Trophoblast cell (in vitro differentiated cells and primary cell): Measurements from ENCODE around the gene MACROD2.

ENCODE experiments used
- DNase-seq, 2 donors: peaks; one replicate each; pipeline ENCODE4 v3.0.0-alpha.2; 2016
- H2AFZ ChIP-seq: 2 replicates; pipeline ENCODE4 v1.6.1; 2013; ENCODE audit warnings: low read length, moderate library complexity, mild to moderate bottlenecking; ENCODE audit not compliant: insufficient read depth, poor library complexity
- H2AK5ac ChIP-seq: 2 replicates; pipeline ENCODE4 v1.6.1; 2013; ENCODE audit warnings: mild to moderate bottlenecking, low read length
- H2BK120ac ChIP-seq: 2 replicates; pipeline ENCODE4 v1.6.1; 2013; ENCODE audit warnings: low read length, mild to moderate bottlenecking, moderate library complexity; ENCODE audit not compliant: insufficient read depth, poor library complexity
- H2BK12ac ChIP-seq: 2 replicates; pipeline ENCODE4 v1.6.1; 2013; ENCODE audit warnings: mild to moderate bottlenecking, low read length, moderate library complexity
- H2BK5ac ChIP-seq: 2 replicates; pipeline ENCODE4 v1.6.1; 2013; ENCODE audit warnings: low read length, low read depth, moderate library complexity, mild to moderate bottlenecking; ENCODE audit not compliant: poor library complexity
- H3K14ac ChIP-seq: 2 replicates; pipeline ENCODE4 v1.6.1; 2013; ENCODE audit warnings: mild to moderate bottlenecking, low read length
- H3K18ac ChIP-seq: 2 replicates; pipeline ENCODE4 v1.6.1; 2013; ENCODE audit warnings: mild to moderate bottlenecking, low read length
- H3K23ac ChIP-seq: 2 replicates; pipeline ENCODE4 v1.6.1; 2013; ENCODE audit warnings: low read length
- H3K27ac ChIP-seq: 2 replicates; pipeline ENCODE4 v1.5.1; 2013; ENCODE audit warnings: low read depth, mild to moderate bottlenecking, inconsistent platforms, low read length, moderate library complexity
- H3K27me3 ChIP-seq: 2 replicates; pipeline ENCODE4 v1.6.1; 2013; ENCODE audit warnings: inconsistent platforms, mild to moderate bottlenecking, low read length, moderate library complexity; ENCODE audit not compliant: insufficient read depth
- H3K36me3 ChIP-seq, 2 experiments: 1 replicate in 1 of 2; 2 replicates in 1 of 2; pipeline ENCODE4 v1.6.1; 2013; ENCODE audit warnings: low read length in 2 of 2, mild to moderate bottlenecking in 2 of 2, moderate library complexity in 1 of 2; ENCODE audit not compliant: insufficient read depth in 2 of 2, control insufficient read depth in 1 of 2
- H3K4ac ChIP-seq: 2 replicates; pipeline ENCODE4 v1.6.1; 2013; ENCODE audit warnings: low read depth, mild to moderate bottlenecking, low read length, moderate library complexity
- H3K4me1 ChIP-seq, 2 experiments: 1 replicate in 1 of 2; 2 replicates in 1 of 2; pipeline ENCODE4 v1.6.1; 2013; ENCODE audit warnings: low read length in 2 of 2, mild to moderate bottlenecking in 2 of 2, moderate library complexity in 1 of 2; ENCODE audit not compliant: insufficient read depth in 2 of 2, control insufficient read depth in 1 of 2
- H3K4me2 ChIP-seq: 2 replicates; pipeline ENCODE4 v1.6.1; 2013; ENCODE audit warnings: inconsistent platforms, mild to moderate bottlenecking, low read length, moderate library complexity
- H3K4me3 ChIP-seq: 2 replicates; pipeline ENCODE4 v1.5.1; 2013; ENCODE audit warnings: mild to moderate bottlenecking, low read depth, low read length, inconsistent platforms
- H3K79me1 ChIP-seq: one replicate; pipeline ENCODE4 v1.6.1; 2013; ENCODE audit warnings: low read length
- H3K79me2 ChIP-seq: 2 replicates; pipeline ENCODE4 v1.6.1; 2013; ENCODE audit warnings: low read length, mild to moderate bottlenecking; ENCODE audit not compliant: control insufficient read depth, insufficient read depth, poor library complexity
- H3K9ac ChIP-seq: 2 replicates; pipeline ENCODE4 v1.6.1; 2013; ENCODE audit warnings: mild to moderate bottlenecking, low read length
- H3K9me3 ChIP-seq: 2 replicates; pipeline ENCODE4 v1.6.1; 2013; ENCODE audit warnings: low read depth, mild to moderate bottlenecking, control low read depth, inconsistent platforms, low read length; ENCODE audit not compliant: insufficient read depth
- H4K12ac ChIP-seq: 2 replicates; pipeline ENCODE4 v1.6.1; 2013; ENCODE audit warnings: low read depth, mild to moderate bottlenecking, low read length, moderate library complexity
- H4K8ac ChIP-seq: 2 replicates; pipeline ENCODE4 v1.6.1; 2013; ENCODE audit warnings: low read depth, mild to moderate bottlenecking, low read length, moderate library complexity
- H4K91ac ChIP-seq: one replicate; pipeline ENCODE4 v1.6.1; 2013; ENCODE audit warnings: low read depth, mild to moderate bottlenecking, low read length, moderate library complexity
- WGBS: extraction: QIAGEN DNeasy Blood & Tissue Kit; methylation state at CpG from one replicate; pipeline ENCODE4 v1.1.7; 2013; ENCODE audit warnings: missing lambda C conversion rate; ENCODE audit not compliant: insufficient read length, insufficient coverage; ENCODE audit errors: extremely low coverage; 5-methylcytosine and 5-hydroxymethylcytosine counted together

The MACROD2 gene

DNA sequence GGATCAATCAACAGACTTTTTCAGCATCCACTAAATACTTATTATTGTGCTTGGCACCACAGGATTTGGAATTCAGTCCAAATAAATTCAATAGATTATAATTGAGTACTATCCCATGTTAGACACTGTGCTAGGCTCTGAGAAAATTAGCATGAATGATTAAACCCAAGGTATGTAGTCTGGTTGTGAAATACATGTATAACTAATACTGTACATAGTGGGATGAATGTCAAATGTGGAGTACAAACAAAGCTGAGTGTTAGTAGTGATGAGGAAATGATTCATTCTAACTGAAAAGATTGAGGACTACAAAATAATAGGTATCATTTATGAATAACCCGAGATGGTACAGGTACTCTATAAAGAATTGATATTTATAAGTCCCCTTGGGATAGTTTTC, 454.0 kb downstream of the MACROD2 start:
- H4K8ac ChIP-seq = no peak overlapping the region
- no peak for DNase-seq

DNA sequence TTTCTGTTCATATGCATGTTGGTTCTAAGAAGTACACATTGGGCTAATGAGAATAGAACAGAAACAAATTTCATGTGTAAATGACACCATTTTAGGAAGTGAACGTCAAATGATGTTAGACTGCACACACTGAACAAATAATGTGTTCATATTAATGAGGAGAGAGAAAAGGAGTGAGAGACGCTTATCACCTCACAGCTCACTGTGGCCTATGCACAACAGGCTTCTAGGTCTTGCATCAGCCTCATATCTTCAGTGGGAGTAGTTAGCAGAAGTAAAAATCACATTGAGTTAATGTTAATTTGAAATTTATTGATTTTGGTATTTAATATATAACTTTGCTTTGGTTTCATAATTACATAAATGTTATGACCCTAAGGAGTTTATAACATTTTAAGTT, 454.9 kb downstream of the MACROD2 start:
- no CpG with 5 or more reads among the region's 2 CpGs for WGBS
- Histone ChIP-seq H2BK120ac (no peak overlapping the region), H4K8ac (no peak overlapping the region), H3K18ac (no peak overlapping the region), H3K79me2 (no peaks in the 10 kb centered on the region), H2BK12ac (no peak overlapping the region), H4K12ac (no peak overlapping the region), H2AK5ac (no peak overlapping the region), H3K4me2 (no peak overlapping the region), H3K9ac (no peak overlapping the region), H2AFZ (no peak overlapping the region), H3K4me3 (no peak overlapping the region), H3K23ac (no peak overlapping the region), H3K36me3 (no peaks in the 10 kb centered on the region), H2BK5ac (no peak overlapping the region), H3K79me1 (no peaks in the 10 kb centered on the region), H3K4me1 (peaks cover 0 to 2% of the 10 kb centered on the region in 2 experiments), H3K9me3 (peaks cover 3% of the 10 kb centered on the region), H4K91ac (no peak overlapping the region), H3K4ac (no peak overlapping the region), H3K14ac (no peak overlapping the region), H3K27me3 (no peaks in the 10 kb centered on the region), H3K27ac (no peak overlapping the region)
- no peak for DNase-seq

More for the DNA sequence above, 454.0 kb downstream of the MACROD2 start:
- Histone ChIP-seq H3K27ac (no peak overlapping the region), H3K4ac (no peak overlapping the region), H4K91ac (no peak overlapping the region), H2AFZ (no peak overlapping the region), H3K4me1 (peaks cover 0 to 2% of the 10 kb centered on the region in 2 experiments), H3K4me3 (no peak overlapping the region), H3K14ac (no peak overlapping the region), H3K9me3 (peaks cover 3% of the 10 kb centered on the region), H3K4me2 (no peak overlapping the region), H2BK5ac (no peak overlapping the region), H3K9ac (no peak overlapping the region), H2BK120ac (no peak overlapping the region), H3K27me3 (no peaks in the 10 kb centered on the region), H4K12ac (no peak overlapping the region), H3K23ac (no peak overlapping the region), H3K36me3 (no peaks in the 10 kb centered on the region), H2BK12ac (no peak overlapping the region), H2AK5ac (no peak overlapping the region), H3K79me2 (no peaks in the 10 kb centered on the region), H3K18ac (no peak overlapping the region), H3K79me1 (no peaks in the 10 kb centered on the region)
- WGBS = no CpG with 5 or more reads among the region's 1 CpG

DNA sequence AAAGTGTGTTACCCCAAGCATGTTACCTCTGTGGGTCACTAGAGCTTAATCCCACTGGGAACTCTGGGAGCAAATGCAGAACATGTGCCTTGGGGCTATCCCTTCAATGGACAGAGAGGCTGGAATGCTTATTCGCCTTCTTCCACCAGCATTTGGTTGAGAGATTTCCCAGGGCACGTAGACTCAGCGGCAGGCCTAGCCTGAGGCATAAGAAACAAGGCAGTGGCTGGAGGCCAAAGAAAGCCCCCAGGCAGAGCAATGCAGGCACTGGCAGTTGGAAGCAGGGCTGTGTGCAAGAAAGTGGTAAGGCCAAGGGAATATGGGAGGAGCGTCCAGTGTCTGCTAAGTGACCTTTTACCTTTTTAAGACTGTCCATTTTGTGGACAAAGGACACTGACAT, 456.1 kb downstream of the MACROD2 start:
- H3K18ac ChIP-seq = no peak overlapping the region
- H3K4me2 ChIP-seq = no peak overlapping the region
- peaks cover 3% of the 10 kb centered on the region for H3K9me3 ChIP-seq
- H3K4ac ChIP-seq = no peak overlapping the region
- no CpG with 5 or more reads among the region's 4 CpGs for WGBS
- no peak overlapping the region for H3K27ac ChIP-seq
- no peaks in the 10 kb centered on the region for H3K79me2 ChIP-seq
- DNase-seq = peak; percentile 97 to 98
- H4K91ac ChIP-seq = no peak overlapping the region
- H3K9ac ChIP-seq = no peak overlapping the region
- H4K12ac ChIP-seq = no peak overlapping the region
- H3K36me3 ChIP-seq = no peaks in the 10 kb centered on the region
- no peak overlapping the region for H3K14ac ChIP-seq
- no peak overlapping the region for H2BK120ac ChIP-seq
- no peak overlapping the region for H2AFZ ChIP-seq
- H2BK12ac ChIP-seq = no peak overlapping the region
- no peaks in the 10 kb centered on the region for H3K79me1 ChIP-seq
- H3K4me1 ChIP-seq = peaks cover 0 to 2% of the 10 kb centered on the region in 2 experiments
- H3K23ac ChIP-seq = no peak overlapping the region
- no peak overlapping the region for H2AK5ac ChIP-seq
- H3K4me3 ChIP-seq = no peak overlapping the region
- H3K27me3 ChIP-seq = no peaks in the 10 kb centered on the region
- no peak overlapping the region for H2BK5ac ChIP-seq
- H4K8ac ChIP-seq = no peak overlapping the region

DNA sequence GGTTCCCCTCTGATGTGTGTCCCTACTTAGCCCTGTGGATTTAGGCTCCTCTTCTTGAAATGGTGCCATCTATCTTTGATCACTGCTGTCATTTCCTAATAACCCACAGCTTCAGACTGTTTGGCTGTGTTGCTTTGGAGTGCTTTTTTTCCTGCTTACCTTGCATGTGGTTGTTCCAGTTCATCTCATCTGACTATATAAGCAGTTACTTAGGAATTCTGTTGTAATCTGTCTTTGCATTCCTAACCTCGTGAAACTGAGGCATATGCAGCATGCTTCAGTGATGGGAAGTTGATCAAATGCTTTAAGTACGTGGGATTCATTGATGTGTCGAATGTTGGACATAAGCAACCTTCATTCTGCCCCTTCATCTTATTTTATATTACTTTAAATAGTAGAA, 457.9 kb downstream of the MACROD2 start:
- H4K91ac ChIP-seq = no peak overlapping the region
- no peak overlapping the region for H3K4me3 ChIP-seq
- no peak overlapping the region for H3K4ac ChIP-seq
- no peaks in the 10 kb centered on the region for H3K79me2 ChIP-seq
- H3K27ac ChIP-seq = no peak overlapping the region
- no peaks in the 10 kb centered on the region for H3K36me3 ChIP-seq
- H3K9ac ChIP-seq = no peak overlapping the region
- H2BK5ac ChIP-seq = no peak overlapping the region
- H3K4me2 ChIP-seq = no peak overlapping the region
- peaks cover 0 to 2% of the 10 kb centered on the region in 2 experiments for H3K4me1 ChIP-seq
- no peak overlapping the region for H2BK120ac ChIP-seq
- no peak overlapping the region for H4K8ac ChIP-seq
- DNase-seq = peak in 1 of 2 donors; percentile 52
- no peak overlapping the region for H2AK5ac ChIP-seq
- no peak overlapping the region for H3K18ac ChIP-seq
- H3K9me3 ChIP-seq = peaks cover 3% of the 10 kb centered on the region
- H3K23ac ChIP-seq = no peak overlapping the region
- no peaks in the 10 kb centered on the region for H3K79me1 ChIP-seq
- H3K27me3 ChIP-seq = no peaks in the 10 kb centered on the region
- WGBS = no CpG with 5 or more reads among the region's 3 CpGs
- H3K14ac ChIP-seq = no peak overlapping the region
- no peak overlapping the region for H4K12ac ChIP-seq
- H2BK12ac ChIP-seq = no peak overlapping the region
- no peak overlapping the region for H2AFZ ChIP-seq
